Lower leg skin (tissue), 4 donors: ENCODE results near the gene APOL2. TPM values are rescaled to one million over a fixed set of nuclear protein-coding genes. Genes with fewer than 3 reads are reported as not detected.
A peak's percentile ranks its signal among the peaks of the same experiment; 100 is the strongest.
"Not testable (repeated sequence)": the region's sequence is repeated elsewhere in the genome, so short reads cannot be mapped to it uniquely, and the experiment has no call there.

Experiments
- DNase-seq, 2 donors: peaks; one replicate each; pipeline ENCODE4 v3.0.0-alpha.2; 2019; ENCODE audit warnings: low spot score in 2 of 2
- H3K4me3 ChIP-seq: fragments of 200-600 bp; sonication (generic); 2 replicates; pipeline ENCODE4 v1.5.1; 2017; ENCODE audit warnings: mild to moderate bottlenecking, low read depth; ENCODE audit not compliant: poor library complexity, severe bottlenecking
- CTCF ChIP-seq, 3 donors: fragments of 450-650 bp; IDR thresholded peaks; one replicate each; pipeline ENCODE4 v1.5.1; 2016; ENCODE audit warnings: antibody characterized with exemption in 3 of 3, mild to moderate bottlenecking in 3 of 3, moderate library complexity in 2 of 3
- POLR2A ChIP-seq, 2 donors: fragments of 450-650 bp; IDR thresholded peaks; one replicate each; pipeline ENCODE4 v1.6.1; 2016 to 2017; ENCODE audit warnings: antibody characterized with exemption in 2 of 2, mild to moderate bottlenecking in 1 of 2, moderate library complexity in 1 of 2
- whole genome bisulfite sequencing, 2 donors: methylation state at CpG; one replicate each; pipeline ENCODE4 v1.1.5; 2018; 5-methylcytosine and 5-hydroxymethylcytosine counted together
- intact Hi-C: fragments of 100-400 bp; cut with DNase I; formaldehyde crosslinking; loops from one replicate; pipeline ENCODE4 v1.15.0; 2023; ENCODE audit warnings: low total_unique reads
- total RNA-seq, 4 donors: library from RNA; depleted of rRNA; stranded (reverse); fragments of >200 nt; gene quantifications; one replicate each; pipeline ENCODE4 v1.1.0, GENCODE V29; 2016

APOL2 gene
- total RNA-seq, 4 donors from 2014 or later: 14.2 to 24.8 (median 20.0) TPM

DNA sequence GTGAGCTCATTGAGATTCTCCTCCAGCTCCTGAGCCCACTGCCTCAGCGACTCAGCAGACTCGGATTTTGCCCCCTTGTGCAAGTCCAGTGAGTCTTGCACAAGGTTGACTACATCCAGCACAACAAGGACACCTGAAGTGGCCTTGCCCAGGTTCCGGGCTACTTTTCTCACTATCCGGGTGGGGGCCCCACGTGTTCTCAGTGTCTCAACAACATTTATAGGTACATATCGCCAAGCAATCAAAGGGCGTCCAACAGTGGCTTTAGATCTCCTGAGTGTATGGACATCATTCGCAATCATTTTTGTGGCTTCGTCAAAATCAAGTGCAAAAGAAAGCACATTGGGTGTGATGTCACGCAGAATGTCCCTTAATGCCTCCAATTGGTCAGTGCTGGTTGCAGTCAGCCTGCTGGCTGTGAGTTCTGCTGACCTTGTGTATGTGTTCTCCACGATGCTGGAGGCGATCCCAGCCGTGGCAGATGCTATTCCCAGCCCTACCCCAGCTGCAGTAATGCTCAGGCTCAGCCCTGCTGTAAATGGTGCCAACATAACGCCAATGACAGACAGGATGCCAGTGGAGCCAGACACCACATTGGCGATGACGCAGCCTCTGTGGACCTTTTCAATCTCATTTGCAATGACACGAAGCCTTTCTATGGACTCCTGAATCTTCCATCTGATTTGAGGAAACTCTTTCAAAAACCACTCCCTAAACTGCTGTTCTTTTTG is 48.1 kb downstream of the APOL2 start:
- H3K4me3 ChIP-seq: no peak overlapping the region
- WGBS, 2 donors: 58 to 71% methylated on average over 14 to 17 of the region's 17 CpGs
- DNase-seq: peak in 1 of 2 donors; percentile 89
- intact Hi-C loops: loop anchor here (10.0 kb wide), 1 partner anchor 94 kb away; no protein-coding TSS in a partner anchor
- TF ChIP-seq POLR2A (IDR thresholded peaks at IDR 0.05) (no peak), CTCF (IDR thresholded peaks at IDR 0.05) (no peak)

DNA sequence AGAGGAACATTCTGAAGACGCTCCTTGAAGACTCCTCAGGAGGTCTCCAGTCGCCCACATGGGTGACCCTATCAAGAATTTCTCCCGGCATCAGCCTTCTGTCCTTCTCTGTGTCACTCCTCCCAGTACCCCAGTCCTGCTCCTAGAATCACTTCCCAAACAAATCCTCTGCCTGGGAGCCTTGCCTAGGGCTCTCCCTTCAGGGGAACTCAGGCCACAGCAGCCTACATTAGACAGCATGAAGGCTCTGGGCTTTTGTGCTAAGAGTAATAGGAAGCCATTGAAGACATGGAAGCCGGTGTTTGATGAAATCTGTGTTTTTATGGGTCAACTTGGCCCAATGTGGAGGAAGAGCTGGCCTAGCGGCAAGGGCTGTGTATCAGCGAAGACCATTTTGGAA is 51.5 kb downstream of the APOL2 start:
- WGBS, 2 donors: 96 to 98% methylated on average over 3 of the region's 6 CpGs
- intact Hi-C loops: loop anchor here (10.0 kb wide), 1 partner anchor 47 kb away; the partner anchor contains the start of gene APOL2
- H3K4me3 ChIP-seq, DNase-seq: not testable (repeated sequence)

GRCh38 chr22:36185828-36186624 is 53.3 kb downstream of the APOL2 start:
- no peak for DNase-seq
- no peak for TF ChIP-seq CTCF (IDR thresholded peaks at IDR 0.05)
- TF ChIP-seq POLR2A (IDR thresholded peaks at IDR 0.05): no peak
- WGBS, 2 donors: 88 to 89% methylated on average over 14 of the region's 14 CpGs
- intact Hi-C loops: loop anchor here (10.0 kb wide), 1 partner anchor 49 kb away; the partner anchor contains the start of gene APOL2
- H3K4me3 ChIP-seq: no peak overlapping the region

GRCh38 chr22:36184433-36185025 is 54.8 kb downstream of the APOL2 start:
- TF ChIP-seq CTCF (IDR thresholded peaks at IDR 0.05) (no peak), POLR2A (IDR thresholded peaks at IDR 0.05) (no peak)
- WGBS, 2 donors: 75 to 78% methylated on average over 10 of the region's 10 CpGs
- H3K4me3 ChIP-seq: no peak overlapping the region
- DNase-seq: no peak
- intact Hi-C loops: loop anchor here (10.0 kb wide), 1 partner anchor 50 kb away; the partner anchor contains the start of gene APOL2

DNA sequence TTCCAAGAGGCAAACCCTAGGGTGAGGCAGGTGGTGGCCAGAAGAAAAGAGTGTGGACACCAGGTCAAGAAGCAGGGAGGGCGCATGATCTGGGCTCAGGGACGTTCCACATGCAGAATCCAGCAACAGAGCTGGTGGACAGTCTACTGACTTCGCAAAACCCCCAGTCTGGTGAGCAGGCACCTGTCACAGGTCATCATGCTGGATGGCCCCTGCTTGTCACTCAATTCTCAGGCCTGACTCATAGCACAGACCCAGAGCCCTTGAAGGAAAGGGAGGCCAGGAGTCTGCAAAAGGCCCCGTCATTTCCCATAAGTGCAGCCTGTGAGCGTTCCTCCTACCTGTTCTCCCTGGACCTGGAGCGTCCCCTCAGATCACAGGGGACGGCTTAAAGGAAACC is 55.9 kb downstream of the APOL2 start:
- no peak overlapping the region for H3K4me3 ChIP-seq
- intact Hi-C loops: loop anchor here (10.0 kb wide), 1 partner anchor 51 kb away; the partner anchor contains the start of gene APOL2
- TF ChIP-seq CTCF (IDR thresholded peaks at IDR 0.05) (no peak), POLR2A (IDR thresholded peaks at IDR 0.05) (no peak)
- DNase-seq: no peak
- 93 to 95% methylated on average over 7 of the region's 7 CpGs for WGBS, 2 donors

- TF ChIP-seq CTCF (IDR thresholded peaks at IDR 0.05) (no peak), POLR2A (IDR thresholded peaks at IDR 0.05) (no peak)
- DNase-seq: no peak
- H3K4me3 ChIP-seq: no peak overlapping the region
- intact Hi-C loops: loop anchor here (10.0 kb wide), 1 partner anchor 52 kb away; the partner anchor contains the start of gene APOL2
- WGBS, 2 donors: 69 to 78% methylated on average over 6 of the region's 6 CpGs
Measured at GRCh38 chr22:36182857-36183256, 56.5 kb downstream of the APOL2 start.
